Measurements from ENCODE around the gene SPATA2.
A peak's percentile ranks its signal among the peaks of the same experiment; 100 is the strongest.

Gene SPATA2

GRCh38 chr20:49906615-49907154, 8.6 kb downstream of the SPATA2 start:
- no peak overlapping the region for H3K27ac ChIP-seq
- no peak for TF ChIP-seq ZFX (IDR thresholded peaks at IDR 0.05; ENCODE audit: borderline replicate concordance)
- no peak for TF ChIP-seq CTCF (IDR thresholded peaks at IDR 0.05)

GRCh38 chr20:49906101-49906604, 9.2 kb downstream of the SPATA2 start:
- H3K27ac ChIP-seq = no peak overlapping the region
- TF ChIP-seq CTCF (IDR thresholded peaks at IDR 0.05) (no peak), ZFX (IDR thresholded peaks at IDR 0.05; ENCODE audit: borderline replicate concordance) (no peak)

GRCh38 chr20:49905415-49906091, 9.8 kb downstream of the SPATA2 start:
- TF ChIP-seq CTCF (IDR thresholded peaks at IDR 0.05) = no peak
- H3K27ac ChIP-seq = no peak overlapping the region

GRCh38 chr20:49904440-49905214, 10.7 kb downstream of the SPATA2 start:
- TF ChIP-seq ZFX (IDR thresholded peaks at IDR 0.05; ENCODE audit: borderline replicate concordance) (no peak), CTCF (IDR thresholded peaks at IDR 0.05) (no peak)
- H3K27ac ChIP-seq = no peak overlapping the region

GRCh38 chr20:49901588-49901987, 13.7 kb downstream of the SPATA2 start:
- H3K27ac ChIP-seq = no peak overlapping the region
- TF ChIP-seq CTCF (IDR thresholded peaks at IDR 0.05) (no peak), ZFX (IDR thresholded peaks at IDR 0.05; ENCODE audit: borderline replicate concordance) (no peak)

GRCh38 chr20:49899541-49900383, 15.6 kb downstream of the SPATA2 start:
- H3K27ac ChIP-seq = peak overlapping the region; percentile 72
- TF ChIP-seq ZFX (IDR thresholded peaks at IDR 0.05; ENCODE audit: borderline replicate concordance) = no peak
- no peak for TF ChIP-seq CTCF (IDR thresholded peaks at IDR 0.05)
